Dermis microvascular lymphatic vessel endothelial cell (primary cell): ENCODE results near the gene ULK1. TPM values are rescaled to one million over a fixed set of nuclear protein-coding genes. Genes with fewer than 3 reads are reported as not detected.
"Not testable (repeated sequence)": the region's sequence is repeated elsewhere in the genome, so short reads cannot be mapped to it uniquely, and the experiment has no call there.

Source experiments
- DNase-seq, 2 donors: peaks; one replicate each; pipeline versions ENCODE4 v3.0.0 to v3.0.0-alpha.2; 2010; ENCODE audit warnings: low read depth in 2 of 2
- total RNA-seq: library from RNA; depleted of rRNA; stranded (reverse); fragments of >200 nt; gene quantifications from 2 replicates; pipeline ENCODE4 v1.2.1, GENCODE V29; 2014

ULK1 gene
- total RNA-seq, 1 donor from 2014 or later = 4.5 TPM

- DNase-seq = no peak
Observed at GRCh38 chr12:131885543-131886057, 8.8 kb upstream of the ULK1 start.

GRCh38 chr12:131891722-131892121 is 2.7 kb upstream of the ULK1 start:
- DNase-seq = not testable (repeated sequence)

GRCh38 chr12:131892711-131893604 is 1.5 kb upstream of the ULK1 start:
- DNase-seq = no peak

- no peak for DNase-seq
Observed at GRCh38 chr12:131893605-131894312, 663 bp upstream of the ULK1 start.

GRCh38 chr12:131894981-131895639 is 688 bp downstream of the ULK1 start:
- no peak for DNase-seq

- no peak for DNase-seq
Observed at GRCh38 chr12:131895640-131896079, 1.2 kb downstream of the ULK1 start.

- peak; percentile 79 to 94 for DNase-seq
Observed at GRCh38 chr12:131896080-131896810, 1.8 kb downstream of the ULK1 start.

GRCh38 chr12:131896811-131897270 is 2.4 kb downstream of the ULK1 start:
- DNase-seq = no peak

- no peak for DNase-seq
Observed at GRCh38 chr12:131897276-131897675, 2.9 kb downstream of the ULK1 start.

GRCh38 chr12:131897875-131898274 is 3.5 kb downstream of the ULK1 start:
- no peak for DNase-seq

- DNase-seq = no peak
Observed at GRCh38 chr12:131900397-131900796, 6.0 kb downstream of the ULK1 start.

GRCh38 chr12:131901431-131902331 is 7.3 kb downstream of the ULK1 start:
- DNase-seq = no peak

- no peak for DNase-seq
Observed at GRCh38 chr12:131902332-131903241, 8.2 kb downstream of the ULK1 start.

- no peak for DNase-seq
Observed at GRCh38 chr12:131903270-131904255, 9.1 kb downstream of the ULK1 start.

GRCh38 chr12:131904346-131904745 is 9.9 kb downstream of the ULK1 start:
- no peak for DNase-seq

- DNase-seq = no peak
Observed at GRCh38 chr12:131905081-131905629, 10.7 kb downstream of the ULK1 start.

- no peak for DNase-seq
Observed at GRCh38 chr12:131905630-131906091, 11.2 kb downstream of the ULK1 start.
